Measurements from ENCODE around the gene LHX6. TPM values are rescaled to one million over a fixed set of nuclear protein-coding genes. Genes with fewer than 3 reads are reported as not detected.

Gene LHX6
- total and polyA plus RNA-seq, 3 donors from 2014 or later, result 8.8 to 11.5 (median 8.8) TPM

- H3K27ac ChIP-seq, result no peak overlapping the region
- no peaks in the 10 kb centered on the region for H3K27me3 ChIP-seq
- no peak for DNase-seq
- TF ChIP-seq POLR2A (IDR thresholded peaks at IDR 0.05) (no peak), CTCF (IDR thresholded peaks at IDR 0.05) (no peak)
- 43 to 62% methylated on average over 5 of the region's 5 CpGs for WGBS, 2 donors
- no peaks in the 10 kb centered on the region for H3K4me1 ChIP-seq
- H3K36me3 ChIP-seq (ENCODE audit: low read depth, missing control alignments), result no peaks in the 10 kb centered on the region
- no peak overlapping the region for H3K4me3 ChIP-seq
- no peaks in the 10 kb centered on the region for H3K9me3 ChIP-seq
- intact Hi-C loops (cut with DNase I; ENCODE audit: low total_unique reads), result no loop called here
Measured at GRCh38 chr9:122252796-122253195, 24.0 kb upstream of the LHX6 start.

- intact Hi-C loops (cut with DNase I; ENCODE audit: low total_unique reads), result no loop called here
- Histone ChIP-seq H3K4me3 (no peak overlapping the region), H3K4me1 (no peaks in the 10 kb centered on the region), H3K27me3 (no peaks in the 10 kb centered on the region), H3K9me3 (no peaks in the 10 kb centered on the region), H3K36me3 (ENCODE audit: low read depth, missing control alignments) (no peaks in the 10 kb centered on the region), H3K27ac (no peak overlapping the region)
- WGBS, 2 donors, result 72 to 76% methylated on average over 2 of the region's 2 CpGs
- no peak for TF ChIP-seq CTCF (IDR thresholded peaks at IDR 0.05)
- TF ChIP-seq POLR2A (IDR thresholded peaks at IDR 0.05), result no peak
- no peak for DNase-seq
Measured at GRCh38 chr9:122251351-122251750, 22.6 kb upstream of the LHX6 start.

GRCh38 chr9:122248448-122248865 lies 19.7 kb upstream of the LHX6 start:
- Histone ChIP-seq H3K27me3 (no peaks in the 10 kb centered on the region), H3K9me3 (no peaks in the 10 kb centered on the region), H3K4me1 (no peaks in the 10 kb centered on the region), H3K36me3 (ENCODE audit: low read depth, missing control alignments) (no peaks in the 10 kb centered on the region), H3K27ac (no peak overlapping the region), H3K4me3 (no peak overlapping the region)
- 81 to 85% methylated on average over 5 of the region's 5 CpGs for WGBS, 2 donors
- no peak for TF ChIP-seq CTCF (IDR thresholded peaks at IDR 0.05)
- TF ChIP-seq POLR2A (IDR thresholded peaks at IDR 0.05), result no peak
- DNase-seq, result no peak
- intact Hi-C loops (cut with DNase I; ENCODE audit: low total_unique reads), result no loop called here

- TF ChIP-seq POLR2A (IDR thresholded peaks at IDR 0.05) (no peak), CTCF (IDR thresholded peaks at IDR 0.05) (no peak)
- no peaks in the 10 kb centered on the region for H3K36me3 ChIP-seq (ENCODE audit: low read depth, missing control alignments)
- WGBS, 2 donors, result 77 to 88% methylated on average over 3 of the region's 3 CpGs
- intact Hi-C loops (cut with DNase I; ENCODE audit: low total_unique reads), result no loop called here
- no peaks in the 10 kb centered on the region for H3K9me3 ChIP-seq
- H3K4me1 ChIP-seq, result no peaks in the 10 kb centered on the region
- H3K27ac ChIP-seq, result no peak overlapping the region
- no peak overlapping the region for H3K4me3 ChIP-seq
- DNase-seq, result no peak
- no peaks in the 10 kb centered on the region for H3K27me3 ChIP-seq
Measured at GRCh38 chr9:122246666-122247065, 17.9 kb upstream of the LHX6 start.

GRCh38 chr9:122244349-122244748 lies 15.6 kb upstream of the LHX6 start:
- H3K27me3 ChIP-seq, result no peaks in the 10 kb centered on the region
- no peak overlapping the region for H3K4me3 ChIP-seq
- intact Hi-C loops (cut with DNase I; ENCODE audit: low total_unique reads), result no loop called here
- no peaks in the 10 kb centered on the region for H3K36me3 ChIP-seq (ENCODE audit: low read depth, missing control alignments)
- DNase-seq, result no peak
- WGBS, 2 donors, result 88 to 93% methylated on average over 3 of the region's 3 CpGs
- no peak for TF ChIP-seq CTCF (IDR thresholded peaks at IDR 0.05)
- no peak for TF ChIP-seq POLR2A (IDR thresholded peaks at IDR 0.05)
- H3K4me1 ChIP-seq, result no peaks in the 10 kb centered on the region
- H3K9me3 ChIP-seq, result no peaks in the 10 kb centered on the region
- H3K27ac ChIP-seq, result no peak overlapping the region
